GM18951 (cell line): ENCODE results near the gene HSP90AA1.
"Not testable (repeated sequence)": the region's sequence is repeated elsewhere in the genome, so short reads cannot be mapped to it uniquely, and the experiment has no call there.

Experiments
- POLR2A ChIP-seq: IDR thresholded peaks from 4 replicates; pipeline ENCODE4 v1.6.1; 2011; ENCODE audit warnings: mild to moderate bottlenecking; ENCODE audit not compliant: insufficient read length, insufficient read depth; ENCODE audit errors: extremely low read depth
- in situ Hi-C: fragments of 300-500 bp; cut with MboI; formaldehyde crosslinking; loops from one replicate; pipeline ENCODE4 v1.12.0; 2022; ENCODE audit warnings: low sequenced_read_pairs, mixed read lengths, inconsistent platforms; ENCODE audit not compliant: unreplicated experiment

HSP90AA1 gene

DNA sequence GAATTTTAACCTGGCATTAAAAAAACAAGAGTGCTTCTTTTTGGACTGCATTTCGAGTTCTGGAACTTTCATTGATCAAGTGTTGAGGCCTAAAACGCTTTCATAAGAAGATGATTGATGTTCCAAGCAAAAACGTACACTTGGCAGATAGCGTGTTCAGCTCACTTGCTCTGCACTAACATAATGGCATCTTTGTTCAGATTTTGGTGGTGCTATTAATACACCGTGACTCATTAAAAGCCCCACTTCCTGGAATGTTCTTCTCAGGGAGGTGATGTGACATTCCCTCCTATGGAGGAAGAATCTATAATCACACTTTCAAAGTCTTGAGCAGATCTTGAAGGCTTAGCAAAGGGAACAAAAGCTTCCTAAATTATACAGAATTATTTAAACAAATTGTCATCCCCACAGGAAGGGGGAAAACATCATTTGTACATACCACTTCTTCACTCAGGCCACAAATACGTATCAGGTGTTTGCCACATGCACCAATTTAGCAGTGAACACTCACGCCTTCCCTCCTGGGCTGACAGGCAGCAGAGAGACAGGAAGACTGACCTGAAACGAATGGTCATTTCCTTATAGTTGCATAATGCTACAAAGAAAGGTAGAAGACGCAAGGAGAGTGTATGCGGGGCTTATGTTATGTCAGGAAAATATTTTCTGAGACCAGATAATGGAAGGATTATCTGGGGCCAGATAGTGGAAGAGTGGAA lies 15.4 kb downstream of the HSP90AA1 start:
- TF ChIP-seq POLR2A, result no peak
- in situ Hi-C loops, result no loop called here

DNA sequence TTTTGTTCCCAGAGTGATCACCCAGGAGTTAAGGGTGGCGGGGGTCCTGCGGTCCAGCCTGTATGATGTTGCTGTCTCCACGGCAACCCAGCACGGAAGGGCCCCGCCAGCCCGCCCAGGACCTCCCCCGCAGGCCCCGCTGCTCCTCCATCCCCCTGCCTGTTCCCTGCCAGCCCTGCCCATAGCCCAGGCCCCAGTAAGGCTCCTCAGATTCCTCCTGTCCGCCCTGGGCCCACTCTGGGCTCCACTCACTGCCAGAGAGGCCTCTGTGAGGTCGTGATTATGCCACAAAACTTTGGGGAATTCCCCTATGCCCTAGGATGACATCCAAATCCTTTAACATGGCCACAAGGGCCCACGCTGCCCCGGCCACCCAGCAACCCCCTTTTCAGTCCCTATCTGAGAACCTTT lies 20.8 kb downstream of the HSP90AA1 start:
- no peak for TF ChIP-seq POLR2A
- in situ Hi-C loops, result no loop called here

DNA sequence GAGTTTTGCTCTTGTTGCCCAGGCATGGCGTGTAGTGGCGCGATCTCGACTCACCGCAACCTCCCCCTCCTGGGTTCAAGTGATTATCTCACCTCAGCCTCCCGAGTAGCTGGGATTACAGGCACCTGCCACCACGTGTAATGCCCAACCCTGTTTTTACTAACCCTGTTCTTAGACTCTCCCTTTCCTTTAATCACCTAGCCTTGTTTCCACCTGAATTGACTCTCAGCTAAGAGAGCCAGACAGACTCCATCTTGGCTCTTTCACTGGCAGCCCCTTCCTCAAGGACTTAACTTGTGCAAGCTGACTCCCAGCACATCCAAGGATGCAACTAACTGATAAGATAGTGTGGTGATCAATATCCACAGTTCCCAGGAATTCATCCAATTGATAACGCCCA lies 22.3 kb downstream of the HSP90AA1 start:
- in situ Hi-C loops, result not testable (repeated sequence)

DNA sequence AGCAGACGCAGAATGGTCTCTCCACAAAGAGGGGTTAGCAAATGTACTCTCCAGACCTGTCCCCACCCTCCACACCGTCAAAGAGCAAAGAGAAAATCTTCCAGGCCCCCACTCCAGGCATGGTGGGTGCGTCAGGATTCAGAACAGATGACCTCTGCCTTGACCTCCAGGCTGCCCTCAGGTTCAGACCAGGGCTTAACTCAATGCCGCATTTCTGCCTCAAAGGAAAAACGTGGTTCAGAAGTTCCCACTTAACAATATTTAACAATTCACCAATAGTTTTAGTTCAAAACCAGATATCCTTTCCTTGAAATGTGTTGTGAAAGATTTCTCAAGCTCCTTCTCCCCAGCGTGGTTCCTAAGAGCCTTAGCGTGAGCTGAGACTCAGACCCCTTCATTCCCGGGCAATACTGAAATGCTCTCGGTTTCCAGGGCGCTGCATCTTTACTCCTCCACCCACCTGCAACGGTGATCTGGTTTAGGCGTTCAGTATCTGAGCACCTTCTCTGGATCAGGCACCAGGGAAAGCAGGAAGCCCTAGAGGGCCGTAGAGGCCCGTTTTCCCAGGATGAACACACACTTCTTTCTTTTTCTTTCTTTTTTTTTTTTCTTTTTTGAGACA lies 22.9 kb downstream of the HSP90AA1 start:
- TF ChIP-seq POLR2A, result no peak
- in situ Hi-C loops, result no loop called here

DNA sequence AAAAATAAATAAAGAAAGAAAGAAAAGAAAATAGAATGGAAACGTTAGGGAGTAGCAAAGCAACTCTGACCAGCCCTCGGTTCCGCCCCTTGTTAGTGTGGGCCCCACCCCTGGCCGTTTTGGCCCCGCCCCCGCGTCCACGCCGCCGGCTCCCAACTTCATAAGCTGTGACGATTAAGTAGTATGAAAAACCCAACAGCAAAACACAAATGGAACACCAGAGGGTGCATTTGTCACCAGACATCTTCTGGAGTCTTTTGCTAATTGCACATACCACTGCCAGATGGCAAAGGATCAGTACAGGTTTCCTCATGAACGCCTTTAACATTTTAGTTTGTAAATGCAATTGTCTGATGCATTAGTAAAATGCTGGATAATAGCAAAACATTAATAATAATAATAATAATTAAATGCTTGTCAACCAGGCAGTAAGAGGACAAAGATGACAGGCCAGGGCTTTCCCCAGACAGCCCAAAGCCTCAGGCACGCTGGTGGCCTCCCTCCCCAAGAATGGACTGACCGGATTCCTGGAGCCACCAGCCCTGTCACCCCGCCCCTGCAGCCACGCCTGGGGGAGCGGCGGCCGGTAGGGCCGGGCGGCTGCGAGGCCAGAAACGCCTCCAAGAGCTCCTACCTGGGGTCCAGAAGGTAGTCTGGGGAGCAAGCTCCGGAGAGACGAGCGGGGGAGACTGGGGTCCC lies 23.6 kb downstream of the HSP90AA1 start:
- no peak for TF ChIP-seq POLR2A
- in situ Hi-C loops, result no loop called here

DNA sequence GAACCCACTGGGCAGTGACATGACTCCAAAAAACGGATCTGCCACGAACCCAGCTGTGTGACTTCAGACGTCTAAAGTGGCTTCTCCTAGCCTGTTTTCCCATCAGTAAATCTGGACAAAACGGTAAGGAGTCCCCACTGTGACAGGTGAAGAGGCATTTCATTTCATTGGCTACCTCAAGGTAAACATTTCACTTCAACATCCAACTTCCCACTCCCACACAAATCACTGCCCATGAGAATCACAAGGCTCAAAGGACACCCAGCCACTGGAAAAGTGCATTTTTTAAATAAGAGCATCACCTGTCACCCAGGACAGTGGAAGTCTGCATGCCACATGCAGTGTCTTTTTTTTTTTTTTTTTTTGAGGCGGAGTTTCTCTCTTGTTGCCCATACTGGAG lies 27.9 kb downstream of the HSP90AA1 start:
- in situ Hi-C loops, result no loop called here
- no peak for TF ChIP-seq POLR2A

DNA sequence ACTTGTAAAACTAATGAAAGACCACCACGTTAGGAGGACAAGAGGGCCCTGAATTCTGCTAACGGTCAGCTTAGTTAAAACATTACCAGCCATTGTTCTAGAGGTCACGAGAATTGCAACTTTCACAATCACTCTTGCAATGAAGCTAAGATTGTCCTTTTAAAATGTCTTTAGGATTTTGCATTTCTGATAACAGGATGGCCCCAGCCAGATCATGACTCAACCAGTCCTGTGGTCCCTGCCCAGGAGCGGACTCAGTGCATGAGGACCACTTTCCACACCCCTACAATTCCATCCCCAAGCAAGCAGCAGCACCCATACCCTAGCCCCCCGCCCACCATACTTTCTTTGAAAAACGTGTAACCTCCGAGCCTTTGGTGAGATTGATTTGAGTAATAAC lies 28.7 kb downstream of the HSP90AA1 start:
- TF ChIP-seq POLR2A, result no peak
- in situ Hi-C loops, result no loop called here

DNA sequence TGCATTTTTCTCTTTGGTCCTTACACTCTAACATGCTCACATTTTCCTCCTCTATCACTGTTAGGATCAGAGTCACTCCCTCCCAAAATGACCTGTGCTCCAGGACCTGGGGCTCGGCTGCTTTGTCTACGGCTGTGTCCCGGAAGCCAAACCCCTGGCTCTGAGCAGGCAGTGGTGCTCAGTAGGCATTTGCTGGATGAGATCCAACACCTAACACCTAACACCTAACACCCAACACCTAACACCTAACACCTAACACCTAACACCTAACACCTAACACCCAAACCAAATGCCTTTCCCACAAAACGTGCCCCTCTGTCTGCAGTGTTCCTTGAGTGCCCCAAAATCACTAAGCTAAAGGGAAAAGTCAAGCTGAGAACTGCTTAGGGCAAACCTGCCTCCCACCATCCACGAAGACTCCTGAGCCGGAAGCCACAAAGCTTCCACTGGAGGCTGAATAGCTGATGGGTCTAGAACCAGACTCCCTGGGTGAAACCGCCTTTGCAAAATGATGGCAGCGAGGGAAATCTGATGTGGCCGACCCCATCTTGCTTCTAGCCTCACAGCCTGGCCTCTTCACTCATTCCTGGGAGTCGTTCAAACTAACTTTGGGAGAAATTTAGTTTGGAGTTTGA lies 29.2 kb downstream of the HSP90AA1 start:
- TF ChIP-seq POLR2A, result no peak
- in situ Hi-C loops, result no loop called here

DNA sequence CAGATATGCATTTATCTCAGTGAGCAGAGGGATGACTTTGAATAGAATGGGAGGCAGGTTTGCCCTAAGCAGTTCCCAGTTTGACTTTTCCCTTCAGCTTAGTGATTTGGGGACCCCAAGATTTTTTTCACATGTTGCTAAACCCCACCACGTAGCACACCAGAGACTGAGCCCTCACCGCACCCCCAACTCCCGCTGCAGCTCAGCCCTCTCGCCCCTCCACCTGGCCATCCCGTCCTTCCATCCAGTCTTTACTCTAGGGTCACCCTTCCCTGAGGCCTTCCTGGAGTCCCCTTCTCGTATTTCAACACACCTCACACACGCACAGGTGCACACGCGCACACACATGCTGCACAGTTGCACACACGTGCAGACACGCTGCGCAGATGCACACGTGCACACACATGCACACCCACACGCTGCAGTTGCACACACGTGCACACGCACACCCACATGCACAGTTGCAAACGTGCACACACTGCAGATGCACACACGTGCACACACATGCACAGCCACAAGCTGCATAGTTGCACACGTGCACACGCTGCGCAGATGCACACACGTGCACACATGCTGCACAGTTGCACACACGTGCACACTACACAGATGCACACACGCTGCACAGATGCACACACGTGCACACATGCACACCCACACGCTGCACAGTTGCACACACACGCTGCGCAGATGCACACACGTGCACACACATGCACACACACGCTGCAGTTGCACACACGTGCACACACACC lies 30.0 kb downstream of the HSP90AA1 start:
- in situ Hi-C loops, result no loop called here
- TF ChIP-seq POLR2A, result no peak

DNA sequence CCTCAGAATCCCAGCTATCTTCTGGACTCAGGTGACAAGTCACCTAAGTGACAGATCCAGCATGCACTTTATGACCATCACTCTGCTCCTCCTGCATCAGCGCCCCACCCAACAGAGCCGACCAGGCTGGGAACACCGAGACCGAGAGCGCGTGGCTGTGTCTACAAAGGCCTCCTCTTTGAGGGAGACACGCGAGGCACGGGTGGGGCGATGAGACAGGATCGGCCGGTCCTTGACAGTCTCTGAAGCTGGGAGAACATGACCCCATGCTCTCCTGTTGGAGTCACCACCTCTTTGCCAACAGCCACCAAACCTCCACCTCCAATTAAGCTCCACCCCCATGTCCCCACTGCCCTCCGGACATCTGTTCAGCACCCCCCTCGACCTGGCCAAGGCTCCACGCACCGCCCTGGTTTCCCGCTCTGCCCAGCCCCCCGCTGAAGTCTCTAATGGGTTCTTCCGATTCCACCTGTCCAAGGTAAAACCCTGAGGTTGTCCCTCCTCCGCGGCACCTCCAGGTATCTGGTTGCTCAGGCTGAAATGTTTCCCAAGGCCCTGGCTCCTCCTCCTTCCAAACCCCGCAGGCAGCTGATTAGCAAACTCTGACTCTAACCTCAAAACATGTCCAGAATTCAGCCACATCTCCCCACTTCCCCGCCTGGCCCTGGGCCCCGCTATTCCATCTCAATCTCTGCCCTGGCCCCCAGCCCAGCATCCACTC lies 31.5 kb downstream of the HSP90AA1 start:
- in situ Hi-C loops, result no loop called here
- TF ChIP-seq POLR2A, result no peak

DNA sequence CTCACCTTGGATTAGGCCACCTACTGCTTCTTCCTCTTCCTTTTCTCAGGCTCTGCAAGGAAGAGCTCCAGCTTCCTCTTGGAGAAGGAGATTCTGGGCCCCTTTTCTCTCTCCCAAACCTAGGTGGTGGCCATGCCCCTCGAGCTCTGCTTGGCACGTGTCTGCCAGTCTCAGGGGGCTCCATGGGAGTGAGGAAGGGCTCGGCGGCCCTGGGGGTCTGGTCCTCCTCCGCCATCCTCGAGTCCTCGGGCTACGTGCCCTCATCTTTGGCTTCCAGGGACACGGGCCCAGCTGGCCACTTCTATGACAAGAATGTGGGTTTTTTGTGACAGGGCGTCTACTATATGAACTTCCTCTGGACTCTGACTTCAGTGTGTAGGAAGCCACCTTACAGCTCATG lies 34.3 kb downstream of the HSP90AA1 start:
- in situ Hi-C loops, result no loop called here
- TF ChIP-seq POLR2A, result no peak

DNA sequence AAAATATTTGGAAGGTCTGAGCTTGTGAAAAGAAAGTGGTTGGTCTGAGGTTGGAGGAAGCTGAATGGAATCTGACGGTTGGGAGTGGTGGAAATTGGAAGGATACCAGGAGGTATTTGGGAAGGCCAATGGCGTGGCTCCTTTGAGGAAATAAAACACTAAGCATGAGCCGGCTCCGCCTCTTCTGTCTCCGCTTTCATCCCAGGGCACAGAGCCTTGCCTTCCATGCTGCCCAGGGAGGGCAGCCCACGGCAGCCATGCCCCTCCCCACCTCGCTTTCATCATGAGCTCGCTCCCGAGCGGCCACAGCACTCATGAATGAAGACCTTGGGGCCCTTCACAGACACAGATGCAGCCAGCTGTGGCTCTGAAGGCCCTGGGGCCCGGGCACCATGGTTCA lies 36.2 kb downstream of the HSP90AA1 start:
- TF ChIP-seq POLR2A, result no peak
- in situ Hi-C loops, result no loop called here
